ENCODE data around the gene PPIF. TPM values are rescaled to one million over a fixed set of nuclear protein-coding genes. Genes with fewer than 3 reads are reported as not detected.
"Not testable (repeated sequence)": the region's sequence is repeated elsewhere in the genome, so short reads cannot be mapped to it uniquely, and the experiment has no call there.

PPIF gene
- total RNA-seq, 1 donor, result 39.1 TPM

- no peak for TF ChIP-seq CTCF (IDR thresholded peaks at IDR 0.05; ENCODE audit: extremely low read depth, low read depth, low read length)
- Histone ChIP-seq H3K4me2 (ENCODE audit: insufficient read depth, low read length) (no peak overlapping the region), H4K20me1 (ENCODE audit: insufficient read depth, low read length) (no peaks in the 10 kb centered on the region), H3K4me3 (ENCODE audit: insufficient read depth, low read length) (no peak overlapping the region), H3K27me3 (ENCODE audit: insufficient read depth, low read length) (no peaks in the 10 kb centered on the region), H3K27ac (ENCODE audit: low read depth, low read length) (no peak overlapping the region), H3K4me1 (ENCODE audit: insufficient read depth, low read length) (peaks cover 20% of the 10 kb centered on the region), H2AFZ (ENCODE audit: low read length) (no peak overlapping the region), H3K36me3 (ENCODE audit: insufficient read depth, low read length) (no peaks in the 10 kb centered on the region), H3K9me3 (ENCODE audit: low read depth, low read length) (no peaks in the 10 kb centered on the region), H3K79me2 (ENCODE audit: insufficient read depth, low read length) (no peaks in the 10 kb centered on the region)
- DNase-seq (ENCODE audit: insufficient read length, low spot score, missing footprints), result no peak
Measured at GRCh38 chr10:79329529-79329928, 17.7 kb upstream of the PPIF start.

GRCh38 chr10:79331226-79331625, 16.0 kb upstream of the PPIF start:
- Histone ChIP-seq H2AFZ (ENCODE audit: low read length) (no peak overlapping the region), H3K4me1 (ENCODE audit: insufficient read depth, low read length) (peaks cover 20% of the 10 kb centered on the region), H4K20me1 (ENCODE audit: insufficient read depth, low read length) (no peaks in the 10 kb centered on the region), H3K4me3 (ENCODE audit: insufficient read depth, low read length) (no peak overlapping the region), H3K4me2 (ENCODE audit: insufficient read depth, low read length) (no peak overlapping the region), H3K36me3 (ENCODE audit: insufficient read depth, low read length) (no peaks in the 10 kb centered on the region), H3K79me2 (ENCODE audit: insufficient read depth, low read length) (no peaks in the 10 kb centered on the region), H3K9me3 (ENCODE audit: low read depth, low read length) (no peaks in the 10 kb centered on the region), H3K27ac (ENCODE audit: low read depth, low read length) (peak overlapping the region; percentile 85), H3K27me3 (ENCODE audit: insufficient read depth, low read length) (no peaks in the 10 kb centered on the region)
- TF ChIP-seq CTCF (IDR thresholded peaks at IDR 0.05; ENCODE audit: extremely low read depth, low read depth, low read length), result no peak
- DNase-seq (ENCODE audit: insufficient read length, low spot score, missing footprints), result no peak

GRCh38 chr10:79331709-79332108, 15.6 kb upstream of the PPIF start:
- H3K4me1 ChIP-seq (ENCODE audit: insufficient read depth, low read length), result peaks cover 20% of the 10 kb centered on the region
- H3K79me2 ChIP-seq (ENCODE audit: insufficient read depth, low read length), result no peaks in the 10 kb centered on the region
- peak overlapping the region; percentile 85 for H3K27ac ChIP-seq (ENCODE audit: low read depth, low read length)
- no peak overlapping the region for H3K4me3 ChIP-seq (ENCODE audit: insufficient read depth, low read length)
- no peaks in the 10 kb centered on the region for H3K9me3 ChIP-seq (ENCODE audit: low read depth, low read length)
- peak; percentile 95 for DNase-seq (ENCODE audit: insufficient read length, low spot score, missing footprints)
- no peaks in the 10 kb centered on the region for H4K20me1 ChIP-seq (ENCODE audit: insufficient read depth, low read length)
- H3K4me2 ChIP-seq (ENCODE audit: insufficient read depth, low read length), result no peak overlapping the region
- no peaks in the 10 kb centered on the region for H3K36me3 ChIP-seq (ENCODE audit: insufficient read depth, low read length)
- H2AFZ ChIP-seq (ENCODE audit: low read length), result no peak overlapping the region
- no peak for TF ChIP-seq CTCF (IDR thresholded peaks at IDR 0.05; ENCODE audit: extremely low read depth, low read depth, low read length)
- H3K27me3 ChIP-seq (ENCODE audit: insufficient read depth, low read length), result no peaks in the 10 kb centered on the region

GRCh38 chr10:79332610-79333315, 14.5 kb upstream of the PPIF start:
- not testable (repeated sequence) for H2AFZ ChIP-seq (ENCODE audit: low read length); H4K20me1 ChIP-seq (ENCODE audit: insufficient read depth, low read length); DNase-seq (ENCODE audit: insufficient read length, low spot score, missing footprints); H3K27me3 ChIP-seq (ENCODE audit: insufficient read depth, low read length); H3K4me2 ChIP-seq (ENCODE audit: insufficient read depth, low read length); H3K36me3 ChIP-seq (ENCODE audit: insufficient read depth, low read length); H3K79me2 ChIP-seq (ENCODE audit: insufficient read depth, low read length); H3K4me3 ChIP-seq (ENCODE audit: insufficient read depth, low read length); H3K9me3 ChIP-seq (ENCODE audit: low read depth, low read length)
- peak overlapping the region; percentile 75 for H3K27ac ChIP-seq (ENCODE audit: low read depth, low read length)
- peaks cover 20% of the 10 kb centered on the region for H3K4me1 ChIP-seq (ENCODE audit: insufficient read depth, low read length)

Measured in osteoblast (primary cell).